ENCODE results near the gene CNOT11.

DNA sequence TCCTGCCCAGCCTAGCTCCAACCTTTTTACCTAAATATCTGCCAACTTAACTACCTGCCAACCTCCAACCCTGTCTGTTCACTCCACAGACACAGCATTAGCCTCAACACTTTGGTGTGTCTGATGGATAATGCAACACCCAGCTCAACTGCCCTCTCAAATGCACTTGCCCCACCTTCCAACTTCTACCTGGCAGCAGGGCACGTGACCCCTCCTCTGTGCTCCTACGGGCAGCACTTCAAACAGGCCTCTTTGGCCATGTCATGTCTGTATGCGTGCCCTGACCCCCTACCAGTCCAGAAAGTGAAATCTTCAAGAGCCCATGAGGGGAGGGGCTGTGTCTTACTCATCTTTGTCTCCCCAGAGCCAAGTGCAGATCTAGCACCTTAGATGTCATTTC is 30.3 kb downstream of the CNOT11 start:
- TF ChIP-seq, protein P1, sequence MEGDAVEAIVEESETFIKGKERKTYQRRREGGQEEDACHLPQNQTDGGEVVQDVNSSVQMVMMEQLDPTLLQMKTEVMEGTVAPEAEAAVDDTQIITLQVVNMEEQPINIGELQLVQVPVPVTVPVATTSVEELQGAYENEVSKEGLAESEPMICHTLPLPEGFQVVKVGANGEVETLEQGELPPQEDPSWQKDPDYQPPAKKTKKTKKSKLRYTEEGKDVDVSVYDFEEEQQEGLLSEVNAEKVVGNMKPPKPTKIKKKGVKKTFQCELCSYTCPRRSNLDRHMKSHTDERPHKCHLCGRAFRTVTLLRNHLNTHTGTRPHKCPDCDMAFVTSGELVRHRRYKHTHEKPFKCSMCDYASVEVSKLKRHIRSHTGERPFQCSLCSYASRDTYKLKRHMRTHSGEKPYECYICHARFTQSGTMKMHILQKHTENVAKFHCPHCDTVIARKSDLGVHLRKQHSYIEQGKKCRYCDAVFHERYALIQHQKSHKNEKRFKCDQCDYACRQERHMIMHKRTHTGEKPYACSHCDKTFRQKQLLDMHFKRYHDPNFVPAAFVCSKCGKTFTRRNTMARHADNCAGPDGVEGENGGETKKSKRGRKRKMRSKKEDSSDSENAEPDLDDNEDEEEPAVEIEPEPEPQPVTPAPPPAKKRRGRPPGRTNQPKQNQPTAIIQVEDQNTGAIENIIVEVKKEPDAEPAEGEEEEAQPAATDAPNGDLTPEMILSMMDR (IDR thresholded peaks at IDR 0.05; ENCODE audit: low read depth, low read length): no peak
- no peak for TF ChIP-seq EZH2phosphoT487 (IDR thresholded peaks at IDR 0.05; ENCODE audit: low read depth)
